ENCODE results near the gene TAS2R50.

The TAS2R50 gene

DNA sequence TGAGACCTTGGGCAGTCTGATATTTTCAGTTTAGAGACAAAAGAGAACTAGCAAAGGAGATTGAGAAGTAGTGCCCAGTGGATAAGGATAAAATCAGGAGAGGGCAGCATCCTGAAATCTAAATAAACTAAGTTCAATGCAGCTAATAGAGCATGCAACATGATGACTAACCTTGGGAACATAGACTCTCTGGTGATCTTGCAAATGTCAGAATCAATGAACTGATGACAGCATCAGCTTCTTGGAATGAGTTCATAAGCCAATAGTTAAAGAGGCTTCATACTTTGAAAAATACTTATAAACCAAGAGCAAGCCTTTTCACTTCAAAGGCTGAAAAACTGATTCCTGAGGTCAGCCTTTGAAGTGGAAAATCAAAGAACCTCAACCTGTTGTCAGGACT is 27.5 kb upstream of the TAS2R50 start:
- no peaks in the 10 kb centered on the region for H3K9me3 ChIP-seq (ENCODE audit: control insufficient read depth, low read length)
- H2AFZ ChIP-seq (ENCODE audit: low read depth, low read length): no peak overlapping the region
- no peak overlapping the region for H3K27ac ChIP-seq (ENCODE audit: low read length, poor library complexity, severe bottlenecking)
- peaks cover 4 to 6% of the 10 kb centered on the region in 2 experiments for H3K36me3 ChIP-seq (ENCODE audit: control insufficient read depth in 1 of 2, insufficient read depth in 2 of 2, low read depth in 1 of 2, low read length in 2 of 2)
- no peak overlapping the region for H3K4me2 ChIP-seq (ENCODE audit: low read length, poor library complexity, severe bottlenecking)
- H2BK5ac ChIP-seq (ENCODE audit: low read depth, low read length, poor library complexity, severe bottlenecking): no peak overlapping the region
- no peak overlapping the region for H3K14ac ChIP-seq (ENCODE audit: low read length in 2 of 2)
- H3K4me3 ChIP-seq (ENCODE audit: insufficient read depth in 1 of 2, low read depth in 1 of 2, low read length in 2 of 2): no peak overlapping the region
- H3K18ac ChIP-seq (ENCODE audit: low read depth in 1 of 2, low read length in 2 of 2): no peak overlapping the region
- H3K4me1 ChIP-seq (ENCODE audit: control insufficient read depth, insufficient read depth, low read depth, low read length): peaks cover 2% of the 10 kb centered on the region
- no peak overlapping the region for H3K23ac ChIP-seq (ENCODE audit: low read length in 2 of 2)
- H3K79me1 ChIP-seq (replicated peaks; ENCODE audit: low read length, poor library complexity, severe bottlenecking): peaks cover 17% of the 10 kb centered on the region
- H2BK120ac ChIP-seq (ENCODE audit: low read depth, low read length): no peak overlapping the region
- H2BK12ac ChIP-seq (ENCODE audit: low read length in 2 of 2): no peak overlapping the region
- H3K27me3 ChIP-seq (ENCODE audit: control insufficient read depth in 1 of 2, insufficient read depth in 1 of 2, low read length in 2 of 2): no peaks in the 10 kb centered on the region
- H2BK15ac ChIP-seq (ENCODE audit: low read depth, poor library complexity, severe bottlenecking): no peak overlapping the region
- H4K91ac ChIP-seq (ENCODE audit: low read length): no peak overlapping the region
- no peak for DNase-seq
- H3K4ac ChIP-seq (ENCODE audit: low read depth in 1 of 2, low read length in 2 of 2): no peak overlapping the region
- H4K8ac ChIP-seq (ENCODE audit: low read length): no peak overlapping the region
- no peak overlapping the region for H3K9ac ChIP-seq (ENCODE audit: low read length)
- no peak overlapping the region for H2AK5ac ChIP-seq (ENCODE audit: low read length, severe bottlenecking)

DNA sequence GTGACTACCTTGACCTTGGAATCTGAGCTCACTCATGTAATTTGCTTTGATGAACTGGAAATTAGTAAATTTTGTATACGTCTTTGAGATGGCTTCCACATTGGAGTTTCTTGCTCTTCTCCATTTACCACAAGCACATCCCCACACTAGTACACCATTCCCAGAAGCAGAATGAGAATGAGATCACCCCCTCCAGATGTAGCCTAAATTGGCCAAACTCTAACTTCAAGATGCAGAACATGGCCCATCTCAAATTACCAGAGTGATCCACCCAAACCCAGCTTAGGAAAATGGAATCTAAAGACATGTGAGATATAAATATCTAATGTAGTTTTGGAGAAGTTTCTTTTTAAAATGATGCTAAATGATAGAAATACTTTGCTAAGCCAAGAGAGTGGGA is 20.9 kb upstream of the TAS2R50 start:
- Histone ChIP-seq H3K4me2 (ENCODE audit: low read length, poor library complexity, severe bottlenecking) (no peak overlapping the region), H3K4me1 (ENCODE audit: control insufficient read depth, insufficient read depth, low read depth, low read length) (no peaks in the 10 kb centered on the region), H3K4me3 (ENCODE audit: insufficient read depth in 1 of 2, low read depth in 1 of 2, low read length in 2 of 2) (no peak overlapping the region), H3K14ac (ENCODE audit: low read length in 2 of 2) (no peak overlapping the region), H3K9me3 (ENCODE audit: control insufficient read depth, low read length) (no peaks in the 10 kb centered on the region), H2BK120ac (ENCODE audit: low read depth, low read length) (no peak overlapping the region), H2BK5ac (ENCODE audit: low read depth, low read length, poor library complexity, severe bottlenecking) (no peak overlapping the region), H3K4ac (ENCODE audit: low read depth in 1 of 2, low read length in 2 of 2) (no peak overlapping the region), H2BK15ac (ENCODE audit: low read depth, poor library complexity, severe bottlenecking) (no peak overlapping the region), H3K23ac (ENCODE audit: low read length in 2 of 2) (no peak overlapping the region), H3K27me3 (ENCODE audit: control insufficient read depth in 1 of 2, insufficient read depth in 1 of 2, low read length in 2 of 2) (no peaks in the 10 kb centered on the region), H3K36me3 (ENCODE audit: control insufficient read depth in 1 of 2, insufficient read depth in 2 of 2, low read depth in 1 of 2, low read length in 2 of 2) (no peaks in the 10 kb centered on the region), H3K79me1 (replicated peaks; ENCODE audit: low read length, poor library complexity, severe bottlenecking) (no peaks in the 10 kb centered on the region), H2BK12ac (ENCODE audit: low read length in 2 of 2) (no peak overlapping the region), H3K18ac (ENCODE audit: low read depth in 1 of 2, low read length in 2 of 2) (no peak overlapping the region), H2AFZ (ENCODE audit: low read depth, low read length) (no peak overlapping the region), H4K8ac (ENCODE audit: low read length) (no peak overlapping the region), H3K9ac (ENCODE audit: low read length) (no peak overlapping the region), H2AK5ac (ENCODE audit: low read length, severe bottlenecking) (no peak overlapping the region), H4K91ac (ENCODE audit: low read length) (no peak overlapping the region), H3K27ac (ENCODE audit: low read length, poor library complexity, severe bottlenecking) (no peak overlapping the region)
- WGBS: 100% methylated on average over 1 of the region's 1 CpG
- no peak for DNase-seq

DNA sequence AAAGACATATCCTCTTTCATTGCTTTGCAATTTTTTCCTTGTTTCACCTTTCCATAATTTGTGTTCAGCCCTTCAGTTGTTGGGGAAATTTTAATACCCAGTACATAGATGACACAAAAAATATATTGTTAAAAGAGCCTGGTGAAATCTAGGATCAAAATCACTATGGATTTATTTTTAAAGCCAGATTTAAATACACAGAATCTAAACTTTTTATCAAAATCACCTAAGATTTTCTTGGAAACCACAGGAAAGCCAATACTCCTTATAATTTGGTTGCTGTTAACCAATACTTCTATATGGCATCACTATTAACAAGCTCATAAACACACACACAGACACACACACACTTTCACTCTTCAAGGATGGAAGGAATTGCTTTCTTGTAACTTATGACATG is 11.5 kb upstream of the TAS2R50 start, which contains the start of gene TAS2R20:
TAS2R20 (minus strand) TSS at position 101 of the 400 bp plus-strand sequence. CDS start 429 bp downstream, outside the sequence.
- Histone ChIP-seq H3K9ac (ENCODE audit: low read length) (no peak within 1 kb of the TSS), H2BK120ac (ENCODE audit: low read depth, low read length) (no peak within 1 kb of the TSS), H2BK15ac (ENCODE audit: low read depth, poor library complexity, severe bottlenecking) (no peak within 1 kb of the TSS), H4K8ac (ENCODE audit: low read length) (no peak within 1 kb of the TSS), H3K18ac (ENCODE audit: low read depth in 1 of 2, low read length in 2 of 2) (no peak within 1 kb of the TSS), H2BK12ac (ENCODE audit: low read length in 2 of 2) (no peak within 1 kb of the TSS), H2BK5ac (ENCODE audit: low read depth, low read length, poor library complexity, severe bottlenecking) (no peak within 1 kb of the TSS), H3K27me3 (ENCODE audit: control insufficient read depth in 1 of 2, insufficient read depth in 1 of 2, low read length in 2 of 2) (no peaks in the 10 kb centered on the region), H3K23ac (ENCODE audit: low read length in 2 of 2) (no peak within 1 kb of the TSS), H3K4me2 (ENCODE audit: low read length, poor library complexity, severe bottlenecking) (no peak within 1 kb of the TSS), H2AK5ac (ENCODE audit: low read length, severe bottlenecking) (no peak within 1 kb of the TSS), H3K27ac (ENCODE audit: low read length, poor library complexity, severe bottlenecking) (no peak within 1 kb of the TSS), H3K4me1 (ENCODE audit: control insufficient read depth, insufficient read depth, low read depth, low read length) (no peaks in the 10 kb centered on the region), H3K4me3 (ENCODE audit: insufficient read depth in 1 of 2, low read depth in 1 of 2, low read length in 2 of 2) (no peak within 1 kb of the TSS), H3K4ac (ENCODE audit: low read depth in 1 of 2, low read length in 2 of 2) (no peak within 1 kb of the TSS), H3K36me3 (ENCODE audit: control insufficient read depth in 1 of 2, insufficient read depth in 2 of 2, low read depth in 1 of 2, low read length in 2 of 2) (peaks cover 8 to 10% of the 10 kb centered on the region in 2 experiments), H3K79me1 (replicated peaks; ENCODE audit: low read length, poor library complexity, severe bottlenecking) (peaks cover 18% of the 10 kb centered on the region), H4K91ac (ENCODE audit: low read length) (no peak within 1 kb of the TSS), H3K9me3 (ENCODE audit: control insufficient read depth, low read length) (peaks cover 6% of the 10 kb centered on the region), H2AFZ (ENCODE audit: low read depth, low read length) (no peak within 1 kb of the TSS), H3K14ac (ENCODE audit: low read length in 2 of 2) (no peak within 1 kb of the TSS)
- DNase-seq: no peak

GRCh38 chr12:10994307-10994706 is 7.6 kb upstream of the TAS2R50 start:
- H4K91ac ChIP-seq (ENCODE audit: low read length): no peak overlapping the region
- no peak overlapping the region for H3K4ac ChIP-seq (ENCODE audit: low read depth in 1 of 2, low read length in 2 of 2)
- H3K9me3 ChIP-seq (ENCODE audit: control insufficient read depth, low read length): peaks cover 21% of the 10 kb centered on the region
- no peak overlapping the region for H3K14ac ChIP-seq (ENCODE audit: low read length in 2 of 2)
- peaks cover 8 to 21% of the 10 kb centered on the region in 2 experiments for H3K36me3 ChIP-seq (ENCODE audit: control insufficient read depth in 1 of 2, insufficient read depth in 2 of 2, low read depth in 1 of 2, low read length in 2 of 2)
- H3K4me1 ChIP-seq (ENCODE audit: control insufficient read depth, insufficient read depth, low read depth, low read length): no peaks in the 10 kb centered on the region
- no peak overlapping the region for H2BK12ac ChIP-seq (ENCODE audit: low read length in 2 of 2)
- H3K79me1 ChIP-seq (replicated peaks; ENCODE audit: low read length, poor library complexity, severe bottlenecking): peaks cover 18% of the 10 kb centered on the region
- no peak overlapping the region for H3K4me3 ChIP-seq (ENCODE audit: insufficient read depth in 1 of 2, low read depth in 1 of 2, low read length in 2 of 2)
- H3K4me2 ChIP-seq (ENCODE audit: low read length, poor library complexity, severe bottlenecking): no peak overlapping the region
- no peak for DNase-seq
- no peak overlapping the region for H3K18ac ChIP-seq (ENCODE audit: low read depth in 1 of 2, low read length in 2 of 2)
- no peak overlapping the region for H4K8ac ChIP-seq (ENCODE audit: low read length)
- no peaks in the 10 kb centered on the region for H3K27me3 ChIP-seq (ENCODE audit: control insufficient read depth in 1 of 2, insufficient read depth in 1 of 2, low read length in 2 of 2)
- H3K9ac ChIP-seq (ENCODE audit: low read length): no peak overlapping the region
- 86% methylated on average over 3 of the region's 3 CpGs for WGBS
- no peak overlapping the region for H2BK15ac ChIP-seq (ENCODE audit: low read depth, poor library complexity, severe bottlenecking)
- no peak overlapping the region for H2AFZ ChIP-seq (ENCODE audit: low read depth, low read length)
- H2BK120ac ChIP-seq (ENCODE audit: low read depth, low read length): no peak overlapping the region
- H3K23ac ChIP-seq (ENCODE audit: low read length in 2 of 2): no peak overlapping the region
- no peak overlapping the region for H2AK5ac ChIP-seq (ENCODE audit: low read length, severe bottlenecking)
- H3K27ac ChIP-seq (ENCODE audit: low read length, poor library complexity, severe bottlenecking): no peak overlapping the region
- no peak overlapping the region for H2BK5ac ChIP-seq (ENCODE audit: low read depth, low read length, poor library complexity, severe bottlenecking)

Data from mesenchymal stem cell (in vitro differentiated cells and primary cell).